SK-N-SH treated with all-trans-retinoic acid at 6 μM for 48 hours (cell line): ENCODE measurements around the gene FAM78B.

Experiments used
- ATAC-seq: fragments of 200-7000 bp; cut with Tn5 transposase; 3 replicates; pipeline ENCODE4 v1.9.1; 2020; ENCODE audit warnings: mild to moderate bottlenecking, moderate library complexity
- ARNTL ChIP-seq: fragments of 450-650 bp; formaldehyde crosslinking; IDR thresholded peaks from 2 replicates; pipeline ENCODE4 v1.5.0; 2020; ENCODE audit warnings: low read depth, mild to moderate bottlenecking, moderate library complexity, borderline replicate concordance
- BACH2 ChIP-seq: fragments of 250-450 bp; sonication (Bioruptor Pico); IDR thresholded peaks from 2 replicates; pipeline ENCODE4 v1.9.0; 2021; ENCODE audit warnings: mild to moderate bottlenecking, borderline replicate concordance
- CSDC2 ChIP-seq: fragments of 250-450 bp; sonication (Bioruptor Pico); IDR thresholded peaks from 2 replicates; pipeline ENCODE4 v1.5.0; 2020; ENCODE audit warnings: mild to moderate bottlenecking, moderate library complexity
- ESRRG ChIP-seq: fragments of 250-450 bp; sonication (Bioruptor Pico); IDR thresholded peaks from 2 replicates; pipeline ENCODE4 v1.6.1; 2021; ENCODE audit warnings: mild to moderate bottlenecking
- GLIS3 ChIP-seq: fragments of 250-450 bp; sonication (Bioruptor Pico); IDR thresholded peaks from 2 replicates; pipeline ENCODE4 v1.5.0; 2020; ENCODE audit warnings: mild to moderate bottlenecking, moderate library complexity
- ISL1 ChIP-seq: fragments of 250-450 bp; sonication (Bioruptor Pico); IDR thresholded peaks from 2 replicates; pipeline ENCODE4 v2.1.2; 2022; ENCODE audit warnings: mild to moderate bottlenecking, moderate library complexity
- OSR1 ChIP-seq: fragments of 250-450 bp; sonication (Bioruptor Pico); IDR thresholded peaks from 2 replicates; pipeline ENCODE4 v1.8.0; 2022; ENCODE audit warnings: moderate library complexity, mild to moderate bottlenecking, inconsistent platforms
- PPARA ChIP-seq: fragments of 250-450 bp; sonication (Bioruptor Pico); IDR thresholded peaks from 2 replicates; pipeline ENCODE4 v1.5.0; 2020; ENCODE audit warnings: mild to moderate bottlenecking, borderline replicate concordance
- RARB ChIP-seq: fragments of 250-450 bp; sonication (Bioruptor Pico); IDR thresholded peaks from 2 replicates; pipeline ENCODE4 v1.8.0; 2021; ENCODE audit warnings: mild to moderate bottlenecking, moderate library complexity
- SNAI2 ChIP-seq: fragments of 250-450 bp; sonication (Bioruptor Pico); IDR thresholded peaks from 2 replicates; pipeline ENCODE4 v1.5.0; 2020; ENCODE audit warnings: mild to moderate bottlenecking, moderate library complexity
- TCF4 ChIP-seq: fragments of 250-450 bp; sonication (Bioruptor Pico); IDR thresholded peaks from 2 replicates; pipeline ENCODE4 v1.8.0; 2021; ENCODE audit warnings: mild to moderate bottlenecking, moderate library complexity, borderline replicate concordance
- TOX ChIP-seq: fragments of 250-450 bp; sonication (Bioruptor Pico); IDR thresholded peaks from 2 replicates; pipeline ENCODE4 v1.8.0; 2021; ENCODE audit warnings: mild to moderate bottlenecking, moderate library complexity, borderline replicate concordance
- ZC3H10 ChIP-seq: fragments of 250-450 bp; sonication (Bioruptor Pico); IDR thresholded peaks from 2 replicates; pipeline ENCODE4 v1.5.1; 2021; ENCODE audit warnings: mild to moderate bottlenecking, moderate library complexity
- ZFP3 ChIP-seq: fragments of 250-450 bp; sonication (Bioruptor Pico); IDR thresholded peaks from 2 replicates; pipeline ENCODE4 v1.5.0; 2020; ENCODE audit warnings: mild to moderate bottlenecking, moderate library complexity
- ZFP30 ChIP-seq: fragments of 450-650 bp; formaldehyde crosslinking; IDR thresholded peaks from 2 replicates; pipeline ENCODE4 v1.5.0; 2022; ENCODE audit warnings: mild to moderate bottlenecking, moderate library complexity
- ZNF565 ChIP-seq: fragments of 450-650 bp; formaldehyde crosslinking; conservative IDR thresholded peaks from 2 replicates; pipeline ENCODE4 v1.5.0; 2020; ENCODE audit warnings: low read depth, mild to moderate bottlenecking, moderate library complexity
- ZNF70 ChIP-seq: fragments of 450-650 bp; formaldehyde crosslinking; IDR thresholded peaks from 2 replicates; pipeline ENCODE4 v1.5.0; 2020; ENCODE audit warnings: mild to moderate bottlenecking, moderate library complexity
- ZNF8 ChIP-seq: fragments of 450-650 bp; formaldehyde crosslinking; IDR thresholded peaks from 2 replicates; pipeline ENCODE4 v1.5.0; 2020; ENCODE audit warnings: mild to moderate bottlenecking, moderate library complexity
- TF ChIP-seq, protein P1 (sequence below): fragments of 250-450 bp; sonication (Bioruptor Pico); IDR thresholded peaks from 2 replicates; pipeline ENCODE4 v1.8.0; 2020; ENCODE audit warnings: mild to moderate bottlenecking, moderate library complexity, borderline replicate concordance
- TF ChIP-seq, protein P2 (sequence below): fragments of 250-450 bp; sonication (Bioruptor Pico); IDR thresholded peaks from 2 replicates; pipeline ENCODE4 v1.5.0; 2020; ENCODE audit warnings: mild to moderate bottlenecking, moderate library complexity
- TF ChIP-seq, protein P3 (sequence below): fragments of 250-450 bp; sonication (Bioruptor Pico); IDR thresholded peaks from 2 replicates; pipeline ENCODE4 v1.5.1; 2021; ENCODE audit warnings: mild to moderate bottlenecking, moderate library complexity
- TF ChIP-seq, protein P4 (sequence below): fragments of 250-450 bp; sonication (Bioruptor Pico); IDR thresholded peaks from 2 replicates; pipeline ENCODE4 v1.8.0; 2021; ENCODE audit warnings: low read depth, mild to moderate bottlenecking, moderate library complexity, borderline replicate concordance

FAM78B gene

DNA sequence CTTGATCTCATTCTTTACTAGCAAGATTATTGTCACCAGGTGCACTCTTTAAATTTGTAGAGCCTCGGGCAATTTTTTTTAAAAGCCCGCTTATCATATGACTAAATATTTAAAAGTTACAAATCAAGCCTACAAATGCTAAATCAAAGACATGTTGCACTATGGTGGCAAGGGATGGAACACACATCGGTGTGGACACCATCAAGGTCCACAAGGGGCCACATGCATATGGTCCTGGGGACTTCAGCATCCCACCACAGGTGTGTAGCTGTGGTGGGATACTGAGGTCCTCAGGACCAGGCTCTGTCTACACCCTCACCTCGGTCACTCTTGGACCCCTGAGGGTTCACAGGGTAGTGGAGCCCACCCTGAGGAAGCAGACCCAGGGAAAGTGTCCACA is 45.8 kb downstream of the FAM78B start:
- TF ChIP-seq ZNF8 (CRISPR knock-in tag) = no peak
- ATAC-seq = no peak

DNA sequence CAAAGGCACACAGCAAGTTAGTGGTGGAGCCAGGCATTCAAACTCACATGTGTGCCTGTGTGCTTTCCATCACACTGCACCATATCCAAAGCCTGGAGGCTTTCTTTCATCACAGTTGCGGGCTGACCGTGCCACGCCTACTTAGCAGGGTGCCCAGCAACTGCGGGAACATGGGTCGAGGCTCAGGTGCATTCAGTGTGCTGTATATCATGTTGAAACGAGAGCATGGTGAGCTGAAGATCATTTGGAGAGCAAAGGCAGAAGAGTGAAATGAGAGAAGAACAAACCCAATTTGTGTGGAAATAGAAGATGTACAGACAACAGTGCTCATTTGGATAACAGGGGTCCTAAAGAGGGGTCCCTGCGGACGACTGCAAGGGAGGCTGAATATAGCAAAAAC is 46.5 kb downstream of the FAM78B start:
- no peak for ATAC-seq

DNA sequence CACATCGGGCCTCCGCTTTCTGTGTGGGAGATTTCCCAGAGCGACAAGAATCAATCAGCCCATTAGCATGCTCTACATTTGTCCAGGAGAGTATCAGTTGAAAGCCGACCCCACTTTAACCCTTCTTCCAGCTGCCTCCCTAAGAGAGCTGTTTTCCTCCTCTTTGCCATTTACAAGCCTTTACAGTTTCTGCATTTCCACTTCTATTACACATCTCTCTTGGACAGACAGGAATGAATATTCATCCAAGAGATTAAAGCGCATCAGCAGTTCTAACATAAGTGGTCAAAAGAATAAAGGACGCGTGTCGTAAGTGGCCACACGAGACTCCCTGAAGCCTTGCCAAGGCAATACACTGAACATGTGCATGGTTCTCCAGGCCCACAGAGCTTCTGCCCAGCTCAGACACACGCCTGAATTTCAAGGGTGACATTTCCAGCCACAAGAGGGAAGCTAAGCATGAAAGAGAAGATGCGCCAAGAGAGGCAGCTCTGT is 47.3 kb downstream of the FAM78B start:
- ATAC-seq = no peak
- TF ChIP-seq ARNTL (CRISPR knock-in tag) (no peak), TOX (CRISPR knock-in tag) (no peak), BACH2 (no peak), ZC3H10 (CRISPR knock-in tag) (no peak), GLIS3 (CRISPR knock-in tag) (no peak), SNAI2 (CRISPR knock-in tag) (no peak), ESRRG (CRISPR knock-in tag) (no peak), TCF4 (no peak), ZNF8 (CRISPR knock-in tag) (no peak), OSR1 (CRISPR knock-in tag) (no peak)
- TF ChIP-seq, protein P1, sequence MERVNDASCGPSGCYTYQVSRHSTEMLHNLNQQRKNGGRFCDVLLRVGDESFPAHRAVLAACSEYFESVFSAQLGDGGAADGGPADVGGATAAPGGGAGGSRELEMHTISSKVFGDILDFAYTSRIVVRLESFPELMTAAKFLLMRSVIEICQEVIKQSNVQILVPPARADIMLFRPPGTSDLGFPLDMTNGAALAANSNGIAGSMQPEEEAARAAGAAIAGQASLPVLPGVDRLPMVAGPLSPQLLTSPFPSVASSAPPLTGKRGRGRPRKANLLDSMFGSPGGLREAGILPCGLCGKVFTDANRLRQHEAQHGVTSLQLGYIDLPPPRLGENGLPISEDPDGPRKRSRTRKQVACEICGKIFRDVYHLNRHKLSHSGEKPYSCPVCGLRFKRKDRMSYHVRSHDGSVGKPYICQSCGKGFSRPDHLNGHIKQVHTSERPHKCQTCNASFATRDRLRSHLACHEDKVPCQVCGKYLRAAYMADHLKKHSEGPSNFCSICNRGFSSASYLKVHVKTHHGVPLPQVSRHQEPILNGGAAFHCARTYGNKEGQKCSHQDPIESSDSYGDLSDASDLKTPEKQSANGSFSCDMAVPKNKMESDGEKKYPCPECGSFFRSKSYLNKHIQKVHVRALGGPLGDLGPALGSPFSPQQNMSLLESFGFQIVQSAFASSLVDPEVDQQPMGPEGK = no peak
- TF ChIP-seq, protein P2, sequence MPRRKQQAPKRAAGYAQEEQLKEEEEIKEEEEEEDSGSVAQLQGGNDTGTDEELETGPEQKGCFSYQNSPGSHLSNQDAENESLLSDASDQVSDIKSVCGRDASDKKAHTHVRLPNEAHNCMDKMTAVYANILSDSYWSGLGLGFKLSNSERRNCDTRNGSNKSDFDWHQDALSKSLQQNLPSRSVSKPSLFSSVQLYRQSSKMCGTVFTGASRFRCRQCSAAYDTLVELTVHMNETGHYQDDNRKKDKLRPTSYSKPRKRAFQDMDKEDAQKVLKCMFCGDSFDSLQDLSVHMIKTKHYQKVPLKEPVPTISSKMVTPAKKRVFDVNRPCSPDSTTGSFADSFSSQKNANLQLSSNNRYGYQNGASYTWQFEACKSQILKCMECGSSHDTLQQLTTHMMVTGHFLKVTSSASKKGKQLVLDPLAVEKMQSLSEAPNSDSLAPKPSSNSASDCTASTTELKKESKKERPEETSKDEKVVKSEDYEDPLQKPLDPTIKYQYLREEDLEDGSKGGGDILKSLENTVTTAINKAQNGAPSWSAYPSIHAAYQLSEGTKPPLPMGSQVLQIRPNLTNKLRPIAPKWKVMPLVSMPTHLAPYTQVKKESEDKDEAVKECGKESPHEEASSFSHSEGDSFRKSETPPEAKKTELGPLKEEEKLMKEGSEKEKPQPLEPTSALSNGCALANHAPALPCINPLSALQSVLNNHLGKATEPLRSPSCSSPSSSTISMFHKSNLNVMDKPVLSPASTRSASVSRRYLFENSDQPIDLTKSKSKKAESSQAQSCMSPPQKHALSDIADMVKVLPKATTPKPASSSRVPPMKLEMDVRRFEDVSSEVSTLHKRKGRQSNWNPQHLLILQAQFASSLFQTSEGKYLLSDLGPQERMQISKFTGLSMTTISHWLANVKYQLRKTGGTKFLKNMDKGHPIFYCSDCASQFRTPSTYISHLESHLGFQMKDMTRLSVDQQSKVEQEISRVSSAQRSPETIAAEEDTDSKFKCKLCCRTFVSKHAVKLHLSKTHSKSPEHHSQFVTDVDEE = no peak
- TF ChIP-seq, protein P3, sequence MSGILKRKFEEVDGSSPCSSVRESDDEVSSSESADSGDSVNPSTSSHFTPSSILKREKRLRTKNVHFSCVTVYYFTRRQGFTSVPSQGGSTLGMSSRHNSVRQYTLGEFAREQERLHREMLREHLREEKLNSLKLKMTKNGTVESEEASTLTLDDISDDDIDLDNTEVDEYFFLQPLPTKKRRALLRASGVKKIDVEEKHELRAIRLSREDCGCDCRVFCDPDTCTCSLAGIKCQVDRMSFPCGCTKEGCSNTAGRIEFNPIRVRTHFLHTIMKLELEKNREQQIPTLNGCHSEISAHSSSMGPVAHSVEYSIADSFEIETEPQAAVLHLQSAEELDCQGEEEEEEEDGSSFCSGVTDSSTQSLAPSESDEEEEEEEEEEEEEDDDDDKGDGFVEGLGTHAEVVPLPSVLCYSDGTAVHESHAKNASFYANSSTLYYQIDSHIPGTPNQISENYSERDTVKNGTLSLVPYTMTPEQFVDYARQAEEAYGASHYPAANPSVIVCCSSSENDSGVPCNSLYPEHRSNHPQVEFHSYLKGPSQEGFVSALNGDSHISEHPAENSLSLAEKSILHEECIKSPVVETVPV (CRISPR knock-in tag) = no peak

More for the DNA sequence above, 46.5 kb downstream of the FAM78B start:
- no peak for TF ChIP-seq ARNTL (CRISPR knock-in tag)
- TF ChIP-seq GLIS3 (CRISPR knock-in tag) = no peak
- TF ChIP-seq, protein P4, sequence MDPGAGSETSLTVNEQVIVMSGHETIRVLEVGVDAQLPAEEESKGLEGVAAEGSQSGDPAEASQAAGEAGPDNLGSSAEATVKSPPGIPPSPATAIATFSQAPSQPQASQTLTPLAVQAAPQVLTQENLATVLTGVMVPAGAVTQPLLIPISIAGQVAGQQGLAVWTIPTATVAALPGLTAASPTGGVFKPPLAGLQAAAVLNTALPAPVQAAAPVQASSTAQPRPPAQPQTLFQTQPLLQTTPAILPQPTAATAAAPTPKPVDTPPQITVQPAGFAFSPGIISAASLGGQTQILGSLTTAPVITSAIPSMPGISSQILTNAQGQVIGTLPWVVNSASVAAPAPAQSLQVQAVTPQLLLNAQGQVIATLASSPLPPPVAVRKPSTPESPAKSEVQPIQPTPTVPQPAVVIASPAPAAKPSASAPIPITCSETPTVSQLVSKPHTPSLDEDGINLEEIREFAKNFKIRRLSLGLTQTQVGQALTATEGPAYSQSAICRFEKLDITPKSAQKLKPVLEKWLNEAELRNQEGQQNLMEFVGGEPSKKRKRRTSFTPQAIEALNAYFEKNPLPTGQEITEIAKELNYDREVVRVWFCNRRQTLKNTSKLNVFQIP = no peak
- no peak for TF ChIP-seq CSDC2 (CRISPR knock-in tag)
- no peak for TF ChIP-seq ZNF565
- TF ChIP-seq, protein P3 (CRISPR knock-in tag) = no peak
- TF ChIP-seq ZFP30 = no peak
- TF ChIP-seq, protein P1 = no peak
- TF ChIP-seq, protein P2 = no peak
- TF ChIP-seq BACH2 = no peak
- no peak for TF ChIP-seq ZC3H10 (CRISPR knock-in tag)
- no peak for TF ChIP-seq ESRRG (CRISPR knock-in tag)
- TF ChIP-seq PPARA (CRISPR knock-in tag) = no peak
- no peak for TF ChIP-seq ZNF70
- TF ChIP-seq RARB (CRISPR knock-in tag) = no peak
- no peak for TF ChIP-seq ISL1 (CRISPR knock-in tag)
- TF ChIP-seq ZFP3 = no peak
- no peak for TF ChIP-seq TOX (CRISPR knock-in tag)
